HepG2 (cell line): Measurements from ENCODE around the gene CD84. TPM values are rescaled to one million over a fixed set of nuclear protein-coding genes. Genes with fewer than 3 reads are reported as not detected.

Experiments used
- ATAC-seq: fragments of 200-7000 bp; cut with Tn5 transposase; 3 replicates; pipeline ENCODE4 v1.9.1; 2020; ENCODE audit warnings: mild to moderate bottlenecking, moderate library complexity
- BruUV-seq: library from RNA; stranded (reverse); fragments of 400-500 nt; replicated peaks from 2 replicates; lab custom pipeline; 2021; lab: Mats Ljungman, UMichigan
- CTCF ChIA-PET: fragments of 300-600 bp; formaldehyde crosslinking; extraction: SDS; loops from one replicate; lab custom pipeline; 2021; ENCODE audit warnings: low total read pairs, inconsistent platforms, low intra/inter-chr PET ratio; lab: Yijun Ruan, JAX
- POLR2A ChIA-PET: fragments of 350-600 bp; sonication (Branson Sonifier 250); formaldehyde crosslinking; loops from one replicate; lab custom pipeline; 2020; ENCODE audit warnings: antibody characterized with exemption, inconsistent platforms; lab: Yijun Ruan, JAX
- DNase-seq: peaks from one replicate; pipeline ENCODE4 v3.0.0-alpha.2; 2015; ENCODE audit warnings: low spot score
- FAIRE-seq: peaks from 3 replicates; lab custom pipeline; 2011; peaks lifted over from hg19 to GRCh38; lab: Jason Lieb, UNC
- H2AFZ ChIP-seq: one replicate; pipeline ENCODE4 v1.6.1; 2011; ENCODE audit warnings: low read length, inconsistent platforms
- H3K27ac ChIP-seq: fragments of 300-600 bp; 3 replicates; pipeline ENCODE4 v1.8.0; 2011; ENCODE audit warnings: mixed run types, mild to moderate bottlenecking, mixed read lengths, low read length, inconsistent platforms; ENCODE audit not compliant: insufficient read depth; ENCODE audit errors: extremely low read length
- H3K27me3 ChIP-seq, 2 experiments: fragments of 200-600 bp in 1 of 2; 2 replicates in 1 of 2; 3 replicates in 1 of 2; pipeline versions ENCODE4 v1.6.0 to v1.8.0; 2011; ENCODE audit warnings: low read length in 2 of 2, mild to moderate bottlenecking in 2 of 2, moderate library complexity in 2 of 2, inconsistent platforms in 1 of 2; ENCODE audit not compliant: insufficient read depth in 2 of 2, control insufficient read depth in 1 of 2
- H3K36me3 ChIP-seq, 2 experiments: fragments of 200-600 bp in 1 of 2; replicated peaks in 1 of 2; 2 replicates in 1 of 2; 3 replicates in 1 of 2; pipeline versions ENCODE4 v1.5.1 to v1.8.0; 2011; ENCODE audit warnings: low read length in 2 of 2, inconsistent platforms in 1 of 2; ENCODE audit not compliant: insufficient read depth in 2 of 2, control insufficient read depth in 1 of 2
- H3K4me1 ChIP-seq: 2 replicates; pipeline ENCODE4 v1.5.1; 2012; ENCODE audit warnings: low read length, inconsistent platforms; ENCODE audit not compliant: insufficient read depth
- H3K4me2 ChIP-seq: 2 replicates; pipeline ENCODE4 v1.6.0; 2011; ENCODE audit warnings: low read depth, low read length, inconsistent platforms
- H3K4me3 ChIP-seq, 3 experiments: fragments of 200-600 bp in 1 of 3; sonication (generic), shearing (Covaris generic) in 1 of 3; replicated peaks in 1 of 3; 2 replicates each; pipeline ENCODE4 v1.5.1; 2011 to 2016; ENCODE audit warnings: low read length in 3 of 3, inconsistent platforms in 2 of 3, low read depth in 2 of 3, mild to moderate bottlenecking in 2 of 3, control low read depth in 1 of 3, mixed read lengths in 1 of 3; ENCODE audit not compliant: insufficient read depth in 1 of 3
- H3K79me2 ChIP-seq: one replicate; pipeline ENCODE4 v1.6.1; 2011; ENCODE audit warnings: low read length, inconsistent platforms; ENCODE audit not compliant: insufficient read depth
- H3K9ac ChIP-seq: 2 replicates; pipeline ENCODE4 v1.6.0; 2011; ENCODE audit warnings: mild to moderate bottlenecking, low read depth, low read length, inconsistent platforms; ENCODE audit not compliant: insufficient read depth
- H3K9me3 ChIP-seq: 2 replicates; pipeline ENCODE4 v1.5.1; 2012; ENCODE audit warnings: mild to moderate bottlenecking, low read length
- H4K20me1 ChIP-seq: 2 replicates; pipeline ENCODE4 v1.6.0; 2011; ENCODE audit warnings: inconsistent platforms, mild to moderate bottlenecking, low read length, moderate library complexity; ENCODE audit not compliant: insufficient read depth
- GPN1 ChIP-seq: sonication (generic); formaldehyde crosslinking; IDR thresholded peaks from 2 replicates; pipeline ENCODE4 v1.5.1; 2020; ENCODE audit warnings: missing genetic modification reagents, borderline replicate concordance
- GRHL1 ChIP-seq: sonication (generic); formaldehyde crosslinking; conservative IDR thresholded peaks from 2 replicates; pipeline ENCODE4 v1.8.0; 2022; ENCODE audit warnings: missing genetic modification reagents
- HNF1B ChIP-seq: sonication (generic); formaldehyde crosslinking; IDR thresholded peaks from 2 replicates; pipeline ENCODE4 v1.5.1; 2020; ENCODE audit warnings: mild to moderate bottlenecking, moderate library complexity, missing genetic modification reagents
- PHF20 ChIP-seq: sonication (generic); formaldehyde crosslinking; IDR thresholded peaks from 2 replicates; pipeline ENCODE4 v1.5.0; 2020; ENCODE audit warnings: mild to moderate bottlenecking, missing genetic modification reagents
- RBAK ChIP-seq: sonication (generic); formaldehyde crosslinking; IDR thresholded peaks from 2 replicates; pipeline ENCODE4 v1.5.1; 2020; ENCODE audit warnings: mild to moderate bottlenecking, missing genetic modification reagents
- RNF2 ChIP-seq: fragments of 450-650 bp; conservative IDR thresholded peaks from 2 replicates; pipeline ENCODE4 v1.6.1; 2016; ENCODE audit warnings: low read depth
- SOX5 ChIP-seq: IDR thresholded peaks from 2 replicates; pipeline ENCODE4 v1.6.1; 2016; ENCODE audit warnings: borderline replicate concordance
- ZBTB2 ChIP-seq: sonication (generic); formaldehyde crosslinking; IDR thresholded peaks from 2 replicates; pipeline ENCODE4 v1.8.0; 2022; ENCODE audit warnings: low read depth, missing genetic modification reagents
- ZBTB3 ChIP-seq: sonication (generic); formaldehyde crosslinking; IDR thresholded peaks from 2 replicates; pipeline ENCODE4 v1.4.0; 2020; ENCODE audit warnings: low read depth, mild to moderate bottlenecking, moderate library complexity, missing genetic modification reagents, borderline replicate concordance
- ZFY ChIP-seq: sonication (generic); formaldehyde crosslinking; IDR thresholded peaks from 2 replicates; pipeline ENCODE4 v1.4.0; 2020; ENCODE audit warnings: missing genetic modification reagents
- ZMYM2 ChIP-seq: sonication (generic); formaldehyde crosslinking; IDR thresholded peaks from 2 replicates; pipeline ENCODE4 v1.8.0; 2022; ENCODE audit warnings: mild to moderate bottlenecking, missing genetic modification reagents
- ZNF343 ChIP-seq: sonication (generic); formaldehyde crosslinking; IDR thresholded peaks from 2 replicates; pipeline ENCODE4 v1.4.0; 2020; ENCODE audit warnings: mild to moderate bottlenecking, missing genetic modification reagents
- ZNF543 ChIP-seq: sonication (generic); formaldehyde crosslinking; IDR thresholded peaks from 2 replicates; pipeline ENCODE4 v1.4.0; 2020; ENCODE audit warnings: mild to moderate bottlenecking, missing genetic modification reagents
- ZNF674 ChIP-seq: sonication (generic); formaldehyde crosslinking; IDR thresholded peaks from 2 replicates; pipeline ENCODE4 v1.5.0; 2020; ENCODE audit warnings: low read depth, mild to moderate bottlenecking, missing genetic modification reagents
- ZNF720 ChIP-seq: sonication (generic); formaldehyde crosslinking; IDR thresholded peaks from 2 replicates; pipeline ENCODE4 v1.4.0; 2020; ENCODE audit warnings: missing genetic modification reagents
- ZNF841 ChIP-seq: sonication (generic); formaldehyde crosslinking; IDR thresholded peaks from 2 replicates; pipeline ENCODE4 v1.8.1; 2023; ENCODE audit warnings: missing genetic modification reagents, borderline replicate concordance
- WGBS: methylation state at CpG from one replicate; pipeline ENCODE4 v1.1.6; 2017; ENCODE audit warnings: low lambda C conversion rate; 5-methylcytosine and 5-hydroxymethylcytosine counted together
- in situ Hi-C: cut with HindIII; loops from 2 replicates; pipeline ENCODE4 v1.10.0; 2017; ENCODE audit warnings: low pct_unique_long_range_greater_than_20kb; ENCODE audit not compliant: extremely low pct_ligation_motif_present
- intact Hi-C: fragments of 100-400 bp; cut with micrococcal nuclease; formaldehyde crosslinking; loops from one replicate; pipeline ENCODE4 v1.10.0; 2022; ENCODE audit not compliant: unreplicated experiment
- polyA plus RNA-seq, 8 experiments: library from polyadenylated mRNA; depleted of rRNA in 3 of 8; stranded (reverse) in 7 of 8; unstranded in 1 of 8; fragments of >200 nt; fragmentation: Illumina TruSeq in 4 of 8; extraction: Trizol in 4 of 8; gene quantifications; 2 replicates each; pipeline versions ENCODE4 v1.2.1 to v1.2.3, GENCODE V29; 2011 to 2016; ENCODE audit warnings: low read depth in 4 of 8, missing spikeins in 1 of 8, mixed read lengths in 1 of 8; ENCODE audit not compliant: insufficient read depth in 1 of 8
- total RNA-seq, 5 experiments: library from RNA; depleted of rRNA; stranded (reverse); fragments of >200 nt; fragmentation: Illumina TruSeq; extraction: Trizol; gene quantifications; 2 replicates each; pipeline ENCODE4 v1.2.3, GENCODE V29; 2016; ENCODE audit warnings: low read depth in 1 of 5

CD84 gene
- total and polyA plus RNA-seq, 2 of the 13 experiments (the other 11 are each of a cell fraction or from before 2014, with no cell fraction given) = not detected

GRCh38 chr1:160547422-160547821, 31.9 kb downstream of the CD84 start:
- in situ Hi-C loops = no loop called here
- FAIRE-seq = no peak
- CTCF ChIA-PET = no interaction called here

More at GRCh38 chr1:160547422-160547821, 31.9 kb downstream of the CD84 start:
- H4K20me1 ChIP-seq = no peaks in the 10 kb centered on the region
- no peak overlapping the region for H3K4me2 ChIP-seq
- H2AFZ ChIP-seq = no peak overlapping the region
- H3K4me3 ChIP-seq = no peak overlapping the region
- no peaks in the 10 kb centered on the region for H3K36me3 ChIP-seq
- no peaks in the 10 kb centered on the region for H3K27me3 ChIP-seq
- H3K9ac ChIP-seq = no peak overlapping the region
- no peak for ATAC-seq
- H3K27ac ChIP-seq = no peak overlapping the region
- no peak for DNase-seq
- POLR2A ChIA-PET = no interaction called here
- TF ChIP-seq HNF1B (CRISPR knock-in tag) (no peak), ZBTB2 (no peak), ZNF720 (CRISPR knock-in tag) (no peak), ZNF674 (CRISPR knock-in tag) (no peak), ZNF343 (CRISPR knock-in tag) (no peak), ZBTB3 (no peak), RNF2 (no peak), ZMYM2 (CRISPR knock-in tag) (no peak), ZFY (no peak), PHF20 (no peak), RBAK (CRISPR knock-in tag) (no peak), GPN1 (CRISPR knock-in tag) (no peak), ZNF841 (CRISPR knock-in tag) (no peak), GRHL1 (no peak), ZNF543 (CRISPR knock-in tag) (no peak), SOX5 (CRISPR knock-in tag) (no peak)
- intact Hi-C loops = no loop called here
- no peaks in the 10 kb centered on the region for H3K9me3 ChIP-seq
- H3K79me2 ChIP-seq = no peaks in the 10 kb centered on the region
- 63% methylated on average over 4 of the region's 4 CpGs for WGBS
- no TSS peak for BruUV-seq
- H3K4me1 ChIP-seq = peaks cover 12% of the 10 kb centered on the region
